SK-N-DZ (cell line): ENCODE data around the gene PRSS56.

Experiments
- DNase-seq: peaks from one replicate; pipeline ENCODE4 v3.0.0-alpha.2; 2015; ENCODE audit warnings: low spot score

The PRSS56 gene

GRCh38 chr2:232486558-232487384, 33.4 kb upstream of the PRSS56 start:
- DNase-seq = no peak

- no peak for DNase-seq
Measured at GRCh38 chr2:232487385-232488096, 32.6 kb upstream of the PRSS56 start, which contains the start of gene ECEL1. Gene ECEL1, minus strand, starts transcription at chr2:232487834. Its CDS starts 1,181 bp downstream, at chr2:232486653.

GRCh38 chr2:232488097-232488711, 32.0 kb upstream of the PRSS56 start:
- no peak for DNase-seq

- no peak for DNase-seq
Measured at GRCh38 chr2:232488721-232489300, 31.4 kb upstream of the PRSS56 start.

- no peak for DNase-seq
Measured at GRCh38 chr2:232489516-232490220, 30.5 kb upstream of the PRSS56 start.

GRCh38 chr2:232490221-232491138, 29.7 kb upstream of the PRSS56 start:
- DNase-seq = no peak

- DNase-seq = no peak
Measured at GRCh38 chr2:232491139-232491780, 28.9 kb upstream of the PRSS56 start.

- DNase-seq = no peak
Measured at GRCh38 chr2:232492236-232492848, 27.8 kb upstream of the PRSS56 start.

- no peak for DNase-seq
Measured at GRCh38 chr2:232492963-232493700, 27.1 kb upstream of the PRSS56 start.

GRCh38 chr2:232493701-232494474, 26.3 kb upstream of the PRSS56 start:
- no peak for DNase-seq

GRCh38 chr2:232494542-232494941, 25.6 kb upstream of the PRSS56 start:
- DNase-seq = no peak

GRCh38 chr2:232495292-232495691, 24.9 kb upstream of the PRSS56 start:
- DNase-seq = no peak

- DNase-seq = no peak
Measured at GRCh38 chr2:232496501-232497270, 23.5 kb upstream of the PRSS56 start.

GRCh38 chr2:232497348-232497747, 22.8 kb upstream of the PRSS56 start:
- no peak for DNase-seq

- no peak for DNase-seq
Measured at GRCh38 chr2:232498452-232498851, 21.7 kb upstream of the PRSS56 start.

- no peak for DNase-seq
Measured at GRCh38 chr2:232501331-232501771, 18.8 kb upstream of the PRSS56 start.
